ENCODE results near the gene TBCC. TPM values are rescaled to one million over a fixed set of nuclear protein-coding genes. Genes with fewer than 3 reads are reported as not detected.

The TBCC gene
- total RNA-seq, 2 donors from 2014 or later: 18.8 to 21.4 TPM

- H3K27me3 ChIP-seq: no peaks in the 10 kb centered on the region
- DNase-seq (ENCODE audit: low spot score): peak; percentile 80
- no peaks in the 10 kb centered on the region for H3K9me3 ChIP-seq
- no peak for TF ChIP-seq CTCF (IDR thresholded peaks at IDR 0.05)
- H3K36me3 ChIP-seq: no peaks in the 10 kb centered on the region
- H3K4me1 ChIP-seq: peaks cover 0 to 34% of the 10 kb centered on the region in 2 donors
- H3K4me3 ChIP-seq: peak overlapping the region; percentile 77 to 78
- peak overlapping the region; percentile 99 for H3K27ac ChIP-seq
Measured at GRCh38 chr6:42782689-42783176, 36.8 kb upstream of the TBCC start.

- peak within 1 kb of the TSS; percentile 99 for H3K27ac ChIP-seq
- no peaks in the 10 kb centered on the region for H3K9me3 ChIP-seq
- H3K36me3 ChIP-seq: no peaks in the 10 kb centered on the region
- no peaks in the 10 kb centered on the region for H3K27me3 ChIP-seq
- H3K4me1 ChIP-seq: peaks cover 0 to 27% of the 10 kb centered on the region in 2 donors
- peak; percentile 65 for DNase-seq (ENCODE audit: low spot score)
- H3K4me3 ChIP-seq: peak within 1 kb of the TSS; percentile 77 to 78
- no peak for TF ChIP-seq CTCF (IDR thresholded peaks at IDR 0.05)
Measured at GRCh38 chr6:42781796-42782688, 36.1 kb upstream of the TBCC start, which contains the start of gene BICRAL. BICRAL (plus strand) TSS chr6:42782052; CDS start chr6:42822023, 39,971 bp downstream.

- no peaks in the 10 kb centered on the region for H3K27me3 ChIP-seq
- H3K9me3 ChIP-seq: no peaks in the 10 kb centered on the region
- peak overlapping the region; percentile 99 for H3K27ac ChIP-seq
- H3K4me1 ChIP-seq: peaks cover 0 to 21% of the 10 kb centered on the region in 2 donors
- DNase-seq (ENCODE audit: low spot score): no peak
- TF ChIP-seq CTCF (IDR thresholded peaks at IDR 0.05): no peak
- H3K36me3 ChIP-seq: no peaks in the 10 kb centered on the region
- H3K4me3 ChIP-seq: peak overlapping the region; percentile 77 to 78
Measured at GRCh38 chr6:42781546-42781795, 35.6 kb upstream of the TBCC start.

- Histone ChIP-seq H3K9me3 (no peaks in the 10 kb centered on the region), H3K36me3 (no peaks in the 10 kb centered on the region), H3K27ac (no peak overlapping the region), H3K4me3 (no peak overlapping the region), H3K4me1 (peaks cover 0 to 2% of the 10 kb centered on the region in 2 donors), H3K27me3 (no peaks in the 10 kb centered on the region)
- DNase-seq (ENCODE audit: low spot score): no peak
- no peak for TF ChIP-seq CTCF (IDR thresholded peaks at IDR 0.05)
Measured at GRCh38 chr6:42779521-42779920, 33.6 kb upstream of the TBCC start.

- no peak for TF ChIP-seq CTCF (IDR thresholded peaks at IDR 0.05)
- DNase-seq (ENCODE audit: low spot score): no peak
- Histone ChIP-seq H3K27me3 (no peaks in the 10 kb centered on the region), H3K36me3 (no peaks in the 10 kb centered on the region), H3K9me3 (no peaks in the 10 kb centered on the region), H3K27ac (no peak overlapping the region), H3K4me3 (no peak overlapping the region), H3K4me1 (no peaks in the 10 kb centered on the region)
Measured at GRCh38 chr6:42778122-42778521, 32.2 kb upstream of the TBCC start.

All from right atrium auricular region (tissue), 2 donors.